Renal cortical epithelial cell (primary cell): Measurements from ENCODE around the gene ZBP1. TPM values are rescaled to one million over a fixed set of nuclear protein-coding genes. Genes with fewer than 3 reads are reported as not detected.
A peak's percentile ranks its signal among the peaks of the same experiment; 100 is the strongest.

ENCODE experiments used
- DNase-seq: peaks from one replicate; pipeline ENCODE4 v3.0.0-alpha.2; 2011; ENCODE audit warnings: low read depth
- total RNA-seq: library from RNA; depleted of rRNA; stranded (reverse); fragments of >200 nt; gene quantifications from 2 replicates; pipeline ENCODE4 v1.2.3, GENCODE V29; 2014

The ZBP1 gene
- total RNA-seq, 1 donor from 2014 or later, result not detected

DNA sequence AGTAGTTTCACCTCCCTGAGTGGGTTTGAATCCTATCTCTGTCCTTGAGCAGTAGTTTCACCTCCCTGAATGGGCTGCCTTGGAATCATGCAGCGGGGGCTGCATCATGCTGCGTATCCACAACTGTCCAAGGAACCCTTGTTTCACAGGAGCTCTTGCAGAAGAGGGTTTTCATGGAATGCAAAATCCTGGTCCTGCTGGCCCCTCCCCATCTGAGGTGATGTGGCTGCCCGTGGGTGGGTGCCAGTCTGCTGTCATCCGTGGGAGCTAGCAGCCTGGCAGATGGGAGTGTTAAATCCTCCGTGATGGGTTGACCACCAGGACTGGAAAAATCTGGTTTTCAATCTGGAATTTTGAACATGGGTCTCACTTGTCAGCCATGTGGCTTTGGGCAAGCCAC, 21.7 kb downstream of the ZBP1 start:
- DNase-seq, result no peak

DNA sequence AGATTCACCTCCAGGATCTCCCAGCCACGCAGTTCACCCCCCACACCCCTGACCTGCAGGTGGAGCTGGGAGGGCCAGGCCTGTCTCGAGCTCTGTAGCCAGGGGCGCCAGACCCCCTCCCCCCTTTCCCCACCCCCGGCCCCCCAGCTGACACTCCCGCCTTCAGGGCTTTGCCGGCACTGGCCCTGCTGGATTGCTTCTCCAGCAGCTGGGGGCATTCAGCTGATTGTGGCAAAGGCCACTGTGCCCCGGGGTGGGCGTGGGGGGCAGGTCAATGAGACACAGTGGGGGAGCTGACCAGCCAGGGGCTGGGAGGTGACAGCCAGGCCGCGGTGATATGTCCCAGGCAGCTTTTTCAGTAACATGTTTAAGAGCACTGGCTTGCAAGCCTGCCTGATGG, 22.2 kb downstream of the ZBP1 start:
- no peak for DNase-seq

DNA sequence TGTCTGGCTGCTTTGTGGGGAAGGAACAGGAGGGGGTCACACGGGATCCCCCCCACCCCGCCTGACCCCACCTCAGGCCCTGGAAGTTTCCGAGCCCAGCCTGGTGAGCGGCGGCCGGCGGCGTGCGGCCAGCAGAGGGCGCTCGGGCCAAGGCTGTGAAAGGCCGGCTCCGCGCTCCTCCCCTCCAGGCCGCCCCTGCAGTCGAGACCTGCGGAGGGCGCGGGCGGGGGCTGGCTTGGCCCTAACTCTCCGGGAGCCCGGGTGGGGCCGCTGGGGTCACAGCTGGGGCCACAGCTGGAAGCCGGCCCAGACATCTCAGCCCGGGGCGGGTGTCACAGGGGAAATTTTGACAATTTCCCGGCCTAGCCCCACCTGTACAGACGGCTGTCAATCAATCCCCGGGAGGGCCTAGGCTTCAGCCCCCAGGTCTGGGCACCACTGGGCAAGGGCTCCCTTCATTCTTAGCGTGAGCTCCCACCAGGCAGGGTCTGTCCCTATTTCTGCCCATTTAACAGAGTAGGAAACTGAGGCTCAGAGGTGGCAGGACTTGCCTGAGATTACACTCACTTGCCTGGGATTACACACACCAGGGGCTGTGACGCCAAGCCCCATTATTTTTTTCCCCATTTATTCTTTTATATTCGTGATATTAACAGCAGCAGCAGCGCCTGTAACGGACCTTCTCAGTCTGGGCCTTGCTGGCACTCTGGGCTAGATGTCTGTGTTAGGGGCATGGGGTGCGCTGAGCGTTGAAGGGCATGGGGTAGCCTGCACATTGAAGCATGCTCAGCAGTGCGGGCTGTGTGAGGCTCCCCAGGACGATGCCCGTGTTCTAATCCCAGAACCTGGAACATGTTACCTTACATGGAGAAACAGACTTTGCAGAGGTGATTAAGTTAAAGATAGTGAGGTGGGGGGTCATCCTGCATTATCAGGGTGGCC, 23.0 kb downstream of the ZBP1 start:
- DNase-seq, result no peak

DNA sequence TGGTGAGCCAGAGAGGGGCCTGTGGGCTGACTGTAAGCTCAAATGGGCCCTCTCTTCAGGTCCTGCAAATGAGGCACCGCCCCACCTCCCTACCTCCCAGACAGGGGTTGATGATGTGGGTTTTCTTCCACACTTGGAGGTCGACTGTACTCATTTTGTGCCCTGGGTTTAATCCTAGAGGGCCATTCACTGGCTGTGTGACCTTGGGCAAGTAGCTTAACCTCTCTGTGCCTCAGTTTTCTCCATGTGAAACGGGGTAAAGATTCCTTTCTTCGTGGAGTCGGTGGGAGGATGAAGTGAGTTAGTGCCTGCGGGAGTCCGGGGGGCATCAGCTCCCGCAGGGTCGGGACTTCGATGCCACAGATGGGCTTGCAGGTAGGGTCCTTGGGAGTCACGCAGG, 23.9 kb downstream of the ZBP1 start:
- no peak for DNase-seq

DNA sequence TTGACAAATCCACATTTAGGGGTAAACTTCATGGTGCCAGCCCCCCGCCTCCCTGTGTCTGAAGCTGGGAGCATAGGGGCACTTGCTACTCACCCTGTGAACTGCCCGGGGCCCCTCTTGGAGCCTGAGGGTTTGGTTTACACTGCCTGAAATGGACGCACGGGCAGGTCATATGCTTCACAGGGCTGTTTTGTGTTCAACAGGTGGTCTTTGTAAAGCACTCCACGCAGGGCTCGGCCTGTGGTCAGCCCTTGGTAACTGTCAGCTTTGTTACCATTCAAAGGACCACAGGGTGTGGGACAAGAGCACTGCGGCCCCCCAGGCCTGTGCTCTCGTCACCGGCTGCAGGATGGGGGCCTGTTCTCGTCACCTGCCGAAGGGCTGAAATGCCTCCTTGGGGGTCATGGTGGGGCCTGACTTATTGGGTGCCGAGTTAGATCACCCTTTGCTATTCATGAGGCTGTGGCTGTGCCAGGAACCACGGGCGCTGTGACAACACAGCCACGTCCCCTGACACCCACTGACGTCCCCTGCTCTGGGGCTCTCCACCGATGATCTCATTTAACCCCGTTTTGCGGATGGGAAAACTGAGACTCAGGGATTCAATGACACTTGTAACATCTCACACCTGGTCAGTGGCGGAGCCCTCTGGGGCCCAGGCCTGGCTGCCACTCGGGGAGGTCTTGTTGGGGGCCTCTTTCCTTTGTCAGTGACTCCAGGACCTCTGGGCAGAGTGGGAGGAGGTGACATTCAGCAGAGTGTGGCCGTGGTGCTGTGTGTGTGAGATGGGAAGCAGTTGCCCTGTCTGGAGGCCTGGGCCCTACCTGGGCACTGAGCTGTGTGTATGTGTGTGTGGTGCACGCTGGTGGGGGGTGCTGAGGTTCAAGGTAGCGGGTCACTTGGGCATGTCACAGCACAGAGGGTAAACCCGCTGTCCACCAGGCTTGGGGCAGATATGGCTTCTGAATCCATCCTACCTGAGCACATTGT, 24.9 kb downstream of the ZBP1 start:
- DNase-seq, result no peak

DNA sequence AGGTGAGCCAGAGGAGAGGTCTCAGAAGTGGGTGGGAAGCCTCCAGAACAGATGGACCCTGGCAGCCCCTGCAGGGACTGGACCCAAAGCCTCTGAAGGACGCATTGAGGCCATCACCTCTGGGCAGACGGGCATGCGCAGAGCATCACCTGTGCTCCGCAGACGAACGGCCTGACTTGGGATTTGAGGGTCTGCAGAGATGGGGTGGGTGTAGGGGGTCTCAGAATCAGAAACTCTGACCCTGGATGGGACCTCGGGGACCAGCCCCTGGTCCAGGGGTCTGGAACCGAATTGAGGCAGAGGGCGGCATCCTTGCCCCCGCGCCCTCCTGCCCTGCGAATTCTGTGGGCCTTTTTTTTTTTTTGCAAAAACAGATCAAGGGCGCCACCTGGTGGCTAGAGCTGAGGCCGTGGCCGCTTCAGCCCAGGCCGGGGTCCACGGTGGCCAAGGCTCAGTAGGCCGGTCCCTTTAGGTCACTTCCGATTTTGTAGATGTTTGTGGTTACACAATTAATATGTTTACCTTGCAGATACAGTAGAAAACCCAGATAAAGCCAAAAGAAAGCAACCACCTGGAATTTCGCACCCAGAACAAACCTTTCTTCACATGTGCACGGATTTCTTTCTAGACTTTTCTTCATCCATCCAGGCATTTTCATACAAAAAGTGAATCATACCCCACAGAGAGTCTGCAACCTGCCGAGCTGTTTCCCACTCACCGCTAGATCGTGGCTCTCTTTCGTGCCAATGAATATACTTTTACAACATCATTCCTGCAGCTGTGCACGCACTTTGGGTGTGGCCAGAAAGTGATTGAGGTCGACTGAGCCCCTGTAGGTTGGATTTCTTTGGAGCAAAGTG, 25.9 kb downstream of the ZBP1 start:
- DNase-seq, result no peak

DNA sequence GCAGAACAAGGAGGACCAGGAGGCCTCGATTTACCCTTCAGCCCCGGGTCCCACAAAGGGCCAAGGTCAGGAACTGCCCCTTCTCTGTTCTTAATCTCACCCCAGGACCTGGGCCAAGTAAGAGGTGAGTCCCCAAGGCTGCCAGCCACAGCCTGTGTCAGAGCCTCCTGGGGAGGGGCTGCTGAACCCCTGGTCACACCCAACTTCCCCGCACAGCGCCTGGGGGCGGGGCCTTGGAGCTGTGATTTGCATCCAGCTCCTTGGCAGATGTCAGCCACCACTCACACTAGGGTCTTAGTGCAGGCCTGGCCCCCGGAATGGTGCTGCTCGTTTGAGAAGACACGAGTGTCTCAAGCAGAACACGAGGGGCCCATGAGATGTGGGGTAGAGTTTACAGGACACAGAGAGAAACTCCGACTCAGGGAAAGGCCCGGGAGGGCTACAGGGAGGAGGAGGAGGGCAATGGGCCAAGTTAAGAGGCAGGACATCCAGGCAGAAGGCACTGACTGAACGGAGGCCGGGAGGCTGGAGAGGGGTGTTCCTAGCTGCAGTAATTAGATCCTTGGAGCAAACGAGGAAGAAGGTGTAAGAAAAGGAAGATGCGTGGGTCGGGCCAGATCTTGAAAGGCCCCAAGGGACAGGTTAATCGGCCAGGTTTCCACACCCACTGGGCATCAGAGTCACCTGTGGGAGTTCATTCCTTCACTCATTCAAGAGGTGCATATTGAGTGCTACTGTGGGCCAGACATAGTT, 26.9 kb downstream of the ZBP1 start:
- no peak for DNase-seq

DNA sequence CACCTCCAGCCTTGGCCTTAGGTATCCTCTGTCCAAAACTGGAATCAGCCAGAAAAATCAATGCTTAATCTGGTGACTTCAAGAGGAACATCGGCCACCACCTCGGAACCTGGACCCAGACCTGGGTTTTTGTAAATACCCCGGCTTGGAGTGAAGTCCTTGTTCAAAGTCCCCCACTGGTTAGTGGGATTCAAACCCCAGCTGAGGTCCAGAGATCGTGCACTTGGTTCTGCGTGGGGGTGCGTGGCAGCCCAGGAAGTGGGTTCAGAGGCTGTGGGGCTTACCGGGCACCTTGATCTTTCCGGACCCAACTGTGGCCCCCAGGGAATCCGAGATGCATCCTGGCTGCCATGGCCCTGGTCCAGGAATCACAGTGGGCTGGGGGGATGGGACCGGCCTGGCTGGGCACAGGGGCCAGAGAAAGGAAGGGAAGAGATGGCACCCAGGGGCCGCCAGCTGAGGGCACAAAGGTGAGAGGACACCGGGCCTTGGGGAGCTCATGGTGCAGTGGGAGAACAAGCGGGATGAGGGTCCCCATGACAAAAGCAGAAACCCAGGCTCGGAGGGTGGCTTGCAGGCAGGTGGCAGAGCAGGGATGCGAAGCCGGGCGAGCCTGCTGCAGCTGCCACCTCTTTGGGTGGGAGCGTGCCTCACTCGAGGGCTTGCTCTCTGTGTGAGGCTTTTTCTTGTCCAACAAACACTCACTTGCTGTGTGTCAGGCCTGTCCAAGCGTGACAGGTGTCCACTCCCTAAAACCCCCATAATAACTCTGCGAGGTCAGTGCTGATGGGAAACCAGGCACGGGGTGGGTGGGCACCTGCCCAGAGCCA, 27.7 kb downstream of the ZBP1 start:
- no peak for DNase-seq

DNA sequence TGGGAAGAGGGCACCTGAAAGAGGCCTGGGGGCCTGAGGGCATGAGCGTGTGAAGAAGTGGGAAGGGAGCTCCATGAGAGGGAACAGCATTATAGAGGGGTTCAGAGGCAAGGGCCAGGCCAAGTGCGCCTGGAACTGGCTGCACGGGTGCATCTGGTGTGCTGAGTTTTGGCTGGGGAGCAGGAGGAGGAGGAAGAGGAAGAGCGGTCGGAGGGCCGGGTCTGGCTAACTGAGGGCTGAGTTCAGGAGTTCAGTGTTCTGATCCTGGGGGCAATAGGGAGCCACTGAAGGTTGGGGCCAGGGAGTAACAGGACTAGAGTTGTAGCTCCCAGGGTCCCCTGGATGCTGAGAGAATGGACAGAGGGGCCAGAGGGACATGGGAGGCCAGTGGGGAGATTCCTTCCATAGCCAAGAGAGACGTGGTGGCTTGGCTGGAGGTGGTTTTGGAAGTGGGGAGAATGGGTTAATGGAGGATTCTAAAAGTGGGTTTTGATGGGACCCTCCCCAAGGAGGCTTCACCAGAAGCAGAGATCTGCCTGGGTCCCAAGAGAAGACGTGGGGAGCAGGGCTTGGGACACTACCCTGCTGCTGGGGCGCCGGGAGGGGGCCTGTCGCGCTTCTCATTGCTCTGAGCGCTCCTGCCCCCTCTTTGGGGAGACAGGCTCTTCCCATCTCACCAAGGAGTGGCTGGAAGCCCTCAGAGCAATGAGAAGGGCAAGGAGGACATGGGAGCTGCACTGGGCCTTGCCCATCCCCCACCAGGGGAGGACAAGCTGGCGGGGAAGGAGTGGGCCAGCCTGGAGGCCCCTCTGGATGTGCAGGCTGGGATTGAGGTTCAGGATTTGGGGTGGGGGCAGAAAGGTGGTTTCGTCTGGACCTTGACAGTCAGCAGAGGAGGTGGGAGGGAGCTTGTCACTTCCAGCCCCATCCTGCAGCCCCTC, 28.7 kb downstream of the ZBP1 start:
- DNase-seq, result no peak

DNA sequence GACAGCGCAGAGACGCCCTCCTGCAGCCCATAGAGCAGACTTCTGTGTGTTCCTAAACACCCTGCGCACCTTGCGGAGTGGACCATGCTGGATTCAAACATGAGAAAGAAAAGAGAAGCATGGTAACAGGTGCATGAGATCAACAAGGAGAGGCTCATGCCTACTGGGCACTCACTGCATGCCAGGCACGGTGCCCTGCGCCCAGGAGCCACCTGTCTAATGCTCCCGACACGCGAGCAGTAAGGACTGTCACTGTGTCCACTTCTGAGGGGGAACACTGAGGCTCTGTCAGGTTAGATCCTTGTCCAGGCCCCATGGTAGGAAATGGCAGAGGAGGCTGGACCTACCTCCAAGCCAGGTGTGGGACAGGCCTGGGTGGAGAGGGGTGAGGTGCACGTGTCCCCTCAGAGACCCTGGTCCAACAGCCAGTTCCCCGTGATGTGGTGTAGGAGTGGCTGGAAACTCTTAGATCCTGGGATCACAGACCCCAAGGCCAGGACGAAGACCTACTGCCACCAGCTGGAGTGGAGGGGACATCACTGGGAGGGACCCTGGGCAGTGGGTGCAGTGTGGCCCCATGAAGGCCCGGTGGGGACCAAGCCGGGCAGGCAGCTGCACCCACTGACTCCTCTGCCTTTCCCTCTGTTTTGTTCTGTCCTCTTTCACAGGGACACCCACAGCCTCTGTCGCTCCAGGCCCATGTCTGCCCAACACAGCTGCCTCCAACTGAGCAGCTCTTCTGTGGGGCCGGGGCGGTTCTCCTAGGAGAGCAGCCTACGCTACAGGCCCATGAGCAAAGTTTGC, 29.5 kb downstream of the ZBP1 start:
- no peak for DNase-seq

DNA sequence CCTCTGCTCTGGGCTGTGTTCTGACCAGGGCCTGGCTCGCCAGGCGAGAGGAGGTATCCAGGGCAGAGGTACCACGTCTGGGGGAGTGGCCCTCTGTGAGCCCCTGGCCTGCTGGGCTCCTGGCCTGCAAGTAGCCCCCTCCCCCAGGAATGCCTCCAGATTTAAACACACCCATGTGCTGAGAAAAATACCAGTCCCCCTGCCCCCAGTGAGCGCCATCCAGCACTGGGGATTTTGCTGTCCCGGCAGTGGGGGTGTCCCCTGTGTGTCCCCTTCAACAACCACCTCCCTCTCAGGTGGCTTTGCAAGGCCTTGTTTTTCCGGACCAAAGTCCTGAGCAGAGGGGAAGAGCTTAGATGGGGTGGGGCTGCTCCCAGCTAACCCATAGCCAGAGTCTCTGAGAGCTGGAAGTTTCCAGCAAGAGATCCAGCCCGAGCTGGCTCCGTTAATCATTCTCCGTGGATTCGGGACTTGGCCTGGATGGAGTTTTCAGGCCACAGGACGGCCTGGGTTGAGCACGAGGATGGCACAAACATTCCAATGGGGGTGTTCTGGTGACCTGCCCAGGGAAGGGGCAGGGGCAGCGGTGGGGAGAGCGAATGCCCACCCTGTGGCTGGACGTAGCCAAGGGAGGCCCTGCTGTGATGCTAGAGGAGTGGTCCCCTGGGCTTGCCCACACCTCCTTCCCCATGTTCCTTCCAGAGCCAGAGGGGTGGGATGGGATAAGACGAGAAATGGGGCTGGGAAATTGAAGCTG, 30.3 kb downstream of the ZBP1 start:
- DNase-seq, result peak; percentile 57

DNA sequence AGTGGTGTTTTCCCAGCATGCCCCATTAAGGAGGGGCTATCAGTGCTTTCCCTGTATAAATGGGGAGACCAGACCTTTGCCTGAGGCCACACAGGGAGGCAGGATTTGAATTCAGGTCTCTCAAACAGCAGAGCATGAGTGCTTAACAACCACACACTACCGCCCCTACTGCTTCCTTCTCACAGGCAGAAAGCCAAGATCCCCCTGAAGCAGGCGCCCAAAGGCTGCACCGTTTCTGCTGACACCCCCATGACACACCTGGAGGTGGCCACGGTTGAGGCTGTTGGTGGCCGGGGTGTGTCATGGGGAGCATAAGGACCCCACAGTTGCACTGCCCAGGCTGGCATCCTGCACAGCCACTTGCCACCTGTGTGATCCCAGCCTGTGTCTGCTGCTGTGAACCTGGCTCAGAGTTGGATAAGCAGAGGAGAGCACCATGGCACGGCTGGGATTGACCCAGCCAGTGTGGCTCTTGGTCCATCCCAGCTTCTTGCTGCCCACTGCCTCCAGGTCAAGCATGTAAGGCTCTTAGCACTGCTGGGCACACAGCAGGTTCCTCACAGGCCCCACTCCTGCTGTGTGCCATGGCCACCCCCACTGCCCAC, 31.0 kb downstream of the ZBP1 start:
- no peak for DNase-seq

DNA sequence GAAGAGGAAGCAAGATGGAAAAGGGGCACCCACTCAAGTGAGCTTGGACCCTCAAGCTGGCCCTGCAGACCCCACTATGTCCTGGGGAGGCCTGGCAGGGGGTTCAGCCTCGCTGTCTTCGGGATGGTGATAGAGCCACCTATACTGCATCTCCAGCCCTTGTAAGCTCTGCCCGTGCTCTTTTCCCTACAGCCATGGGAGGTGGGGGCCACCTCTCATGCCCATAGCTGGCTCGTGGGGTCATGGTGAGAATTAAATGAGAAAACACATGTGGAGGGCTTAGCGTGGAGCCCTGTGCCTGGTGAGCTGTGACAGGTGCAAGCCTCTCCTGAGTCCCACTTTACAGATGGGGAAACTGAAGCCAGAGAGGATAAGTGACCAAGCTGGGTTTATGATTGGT, 31.6 kb downstream of the ZBP1 start:
- DNase-seq, result no peak

DNA sequence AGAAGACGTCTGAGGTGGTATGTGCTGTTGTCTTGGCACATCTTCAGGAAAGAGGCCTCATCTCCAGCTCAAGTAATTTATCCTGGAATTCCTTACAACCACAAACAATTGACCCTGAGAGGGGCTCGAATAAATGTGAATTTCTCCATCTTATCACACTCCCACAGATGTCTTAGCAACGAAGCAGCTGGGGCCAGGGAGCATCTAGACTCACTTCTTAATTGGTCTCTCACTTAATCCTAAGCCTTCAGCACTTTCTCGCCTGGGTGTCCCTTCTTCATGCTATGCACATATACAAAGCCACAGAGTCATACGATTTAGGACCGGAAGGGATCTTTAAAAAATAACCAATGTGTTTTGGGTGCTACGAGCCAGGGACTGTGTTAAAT, 32.2 kb downstream of the ZBP1 start:
- no peak for DNase-seq

DNA sequence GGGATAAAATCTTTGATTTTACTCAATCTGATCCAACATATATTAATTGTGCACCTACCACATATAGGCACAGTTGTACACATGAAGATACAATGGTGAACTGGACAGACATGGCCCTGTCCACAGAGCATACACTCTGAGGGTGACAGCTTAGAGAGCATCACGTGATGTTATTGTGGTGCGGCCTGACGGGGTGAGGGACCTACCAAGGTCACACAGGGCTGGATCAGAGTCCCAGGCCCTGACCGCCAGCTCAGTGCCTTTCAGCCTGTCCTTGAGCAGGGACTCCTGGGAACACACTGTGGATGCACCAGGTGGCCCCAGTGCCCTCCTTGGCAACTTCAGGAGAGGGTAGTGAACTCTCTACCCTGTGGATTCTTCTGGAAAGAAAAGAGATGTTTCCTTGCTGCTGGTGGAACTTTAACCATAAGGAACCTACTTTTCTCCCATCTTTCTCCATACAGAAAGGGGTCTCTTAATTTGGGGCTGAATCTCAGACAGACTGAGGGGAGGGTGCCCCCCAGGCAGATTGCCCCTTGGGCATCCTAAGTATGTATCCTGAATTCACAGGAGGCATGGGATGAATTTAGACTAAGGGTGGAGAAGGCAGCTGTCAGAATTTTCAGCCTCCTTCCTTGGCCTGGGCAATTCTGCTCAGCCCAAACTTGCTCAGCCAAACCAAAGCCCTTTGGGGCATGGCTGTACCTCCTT, 32.8 kb downstream of the ZBP1 start:
- no peak for DNase-seq

DNA sequence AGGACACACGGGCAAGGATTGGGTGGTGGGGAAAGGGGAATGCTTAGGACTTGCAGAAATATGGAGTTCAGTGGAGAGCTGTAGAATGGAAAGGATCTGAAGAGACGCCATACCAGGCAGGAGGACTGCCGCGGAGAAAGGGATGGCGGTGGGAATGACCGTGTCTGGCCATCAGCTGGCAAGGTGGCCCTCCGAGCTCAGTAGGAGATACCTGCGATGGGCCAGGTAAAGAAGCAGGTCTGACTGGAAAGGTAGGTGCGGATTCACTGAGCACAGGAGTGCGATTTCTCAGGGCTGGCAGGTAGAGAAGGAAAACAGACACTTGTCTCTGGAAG, 33.3 kb downstream of the ZBP1 start:
- no peak for DNase-seq
